HCT116 (cell line): ENCODE data around the gene CAND2. TPM values are rescaled to one million over a fixed set of nuclear protein-coding genes. Genes with fewer than 3 reads are reported as not detected.

ENCODE experiments used
- ATAC-seq: fragments of 200-7000 bp; cut with Tn5 transposase; 2 replicates; pipeline ENCODE4 v1.9.1; 2020; ENCODE audit warnings: mild to moderate bottlenecking, moderate library complexity
- BruUV-seq: library from RNA; stranded (reverse); fragments of 400-500 nt; replicated peaks from 2 replicates; lab custom pipeline; 2021; lab: Mats Ljungman, UMichigan
- CTCF ChIA-PET: fragments of 300-600 bp; sonication (Branson Sonifier 250); formaldehyde crosslinking; loops from one replicate; lab custom pipeline; 2021; ENCODE audit warnings: antibody characterized with exemption; lab: Charles Lee
- POLR2A ChIA-PET: fragments of 300-600, 350-600 bp; sonication (Branson Sonifier 250); formaldehyde crosslinking; loops from one replicate; lab custom pipeline; 2021; ENCODE audit warnings: antibody characterized with exemption; lab: Charles Lee
- RAD21 ChIA-PET, 2 experiments: fragments of 300-600 bp; sonication (Branson Sonifier 250); formaldehyde crosslinking; loops; one replicate each; lab custom pipeline; 2023; ENCODE audit warnings: low total read pairs in 2 of 2; ENCODE audit not compliant: uncharacterized antibody in 2 of 2, unreplicated experiment in 2 of 2, low non-redundant PET in 1 of 2; lab: Charles Lee
- DNase-seq: peaks from one replicate; pipeline ENCODE4 v3.0.0-alpha.2; 2010; ENCODE audit warnings: low read depth, low spot score
- H2AFZ ChIP-seq: fragments of 200-600 bp; shearing (Covaris generic), sonication (generic); 2 replicates; pipeline ENCODE4 v1.6.1; 2017; ENCODE audit warnings: low read depth, mixed run types, mixed read lengths, antibody characterized with exemption, low read length; ENCODE audit not compliant: poor library complexity, severe bottlenecking
- H3K27ac ChIP-seq: 2 replicates; pipeline ENCODE4 v1.5.1; 2012; ENCODE audit warnings: low read depth, low read length
- H3K27me3 ChIP-seq: fragments of 200-600 bp; sonication (generic); 2 replicates; pipeline ENCODE4 v1.6.1; 2016; ENCODE audit warnings: mixed run types, low read length, mixed read lengths; ENCODE audit not compliant: insufficient read depth
- H3K36me3 ChIP-seq, 2 experiments: fragments of 200-500 bp in 1 of 2; fragments of 200-600 bp in 1 of 2; sonication (Bioruptor generic) in 1 of 2; sonication (generic) in 1 of 2; 2 replicates each; pipeline versions ENCODE4 v1.5.1 to v1.6.1; 2014 to 2016; ENCODE audit warnings: low read length in 2 of 2, inconsistent platforms in 1 of 2, mixed read lengths in 1 of 2, mixed run types in 1 of 2; ENCODE audit not compliant: insufficient read depth in 2 of 2, control insufficient read depth in 1 of 2
- H3K4me1 ChIP-seq, 2 experiments: fragments of 200-600 bp in 1 of 2; sonication (generic) in 1 of 2; 2 replicates each; pipeline versions ENCODE4 v1.5.1 to v1.6.1; 2012 to 2017; ENCODE audit warnings: low read length in 2 of 2, inconsistent platforms in 1 of 2, mild to moderate bottlenecking in 1 of 2, mixed read lengths in 1 of 2, mixed run types in 1 of 2, moderate library complexity in 1 of 2; ENCODE audit not compliant: insufficient read depth in 2 of 2, control insufficient read depth in 1 of 2
- H3K4me2 ChIP-seq: fragments of 200-600 bp; sonication (generic); 2 replicates; pipeline ENCODE4 v1.6.1; 2017; ENCODE audit warnings: mixed run types, low read length, mixed read lengths
- H3K4me3 ChIP-seq, 2 experiments: fragments of 200-600 bp in 1 of 2; sonication (generic) in 1 of 2; replicated peaks in 1 of 2; 2 replicates each; pipeline ENCODE4 v1.5.1; 2011 to 2016; ENCODE audit warnings: low read length in 2 of 2, control low read depth in 1 of 2, low read depth in 1 of 2, mild to moderate bottlenecking in 1 of 2, mixed read lengths in 1 of 2, mixed run types in 1 of 2
- H3K79me2 ChIP-seq: fragments of 200-600 bp; sonication (generic); 2 replicates; pipeline ENCODE4 v1.6.1; 2017; ENCODE audit warnings: mild to moderate bottlenecking, mixed run types, low read length, moderate library complexity, mixed read lengths; ENCODE audit not compliant: insufficient read depth
- H3K9ac ChIP-seq: fragments of 200-600 bp; sonication (generic); 2 replicates; pipeline ENCODE4 v1.6.1; 2016; ENCODE audit warnings: low read length, mixed read lengths
- H3K9me2 ChIP-seq: fragments of 200-600 bp; sonication (generic), shearing (Covaris generic); 2 replicates; pipeline ENCODE4 v1.6.1; 2017; ENCODE audit warnings: mixed run types, mild to moderate bottlenecking, moderate library complexity; ENCODE audit not compliant: insufficient read depth
- H3K9me3 ChIP-seq, 2 experiments: fragments of 200-500 bp in 1 of 2; fragments of 200-600 bp in 1 of 2; sonication (Bioruptor generic) in 1 of 2; sonication (generic) in 1 of 2; 2 replicates each; pipeline ENCODE4 v1.6.1; 2014 to 2017; ENCODE audit warnings: low read length in 2 of 2, mixed read lengths in 2 of 2, inconsistent platforms in 1 of 2, low read depth in 1 of 2, mild to moderate bottlenecking in 1 of 2, mixed run types in 1 of 2, moderate library complexity in 1 of 2; ENCODE audit not compliant: control insufficient read depth in 1 of 2, insufficient read depth in 1 of 2
- H4K20me1 ChIP-seq: fragments of 200-600 bp; sonication (generic), shearing (Covaris generic); 2 replicates; pipeline ENCODE4 v1.6.1; 2017; ENCODE audit warnings: mixed run types, mild to moderate bottlenecking, moderate library complexity; ENCODE audit not compliant: insufficient read depth
- EZH2 ChIP-seq: fragments of 200-600 bp; sonication (generic); IDR thresholded peaks from 2 replicates; pipeline ENCODE4 v1.6.1; 2017; ENCODE audit warnings: antibody characterized with exemption, mixed run types
- FOSL1 ChIP-seq: IDR thresholded peaks from 2 replicates; pipeline ENCODE4 v1.6.1; 2012; ENCODE audit warnings: low read depth
- REST ChIP-seq: IDR thresholded peaks from 2 replicates; pipeline ENCODE4 v1.6.1; 2012; ENCODE audit warnings: low read depth
- intact Hi-C: fragments of 100-400 bp; cut with micrococcal nuclease; formaldehyde crosslinking; loops from 2 replicates; pipeline ENCODE4 v1.10.0; 2022
- total RNA-seq: library from RNA; stranded (reverse); gene quantifications from one replicate; pipeline ENCODE4 v1.2.1, GENCODE V29; 2021; ENCODE audit not compliant: unreplicated experiment

The CAND2 gene
- total RNA-seq, 1 experiment from 2014 or later: not detected

GRCh38 chr3:12818273-12818672 is 21.8 kb downstream of the CAND2 start (continued):
- no peak for TF ChIP-seq REST

- DNase-seq: no peak
- no peak for ATAC-seq
- no peak overlapping the region for H3K4me2 ChIP-seq
- POLR2A ChIA-PET: no interaction called here
- H3K4me1 ChIP-seq: no peaks in the 10 kb centered on the region
- BruUV-seq: no TSS peak
- no peak overlapping the region for H3K27ac ChIP-seq
- TF ChIP-seq FOSL1 (no peak), EZH2 (no peak), REST (no peak)
- TF ChIP-seq, all 23 proteins: peak for 0
- H3K9me3 ChIP-seq: no peaks in the 10 kb centered on the region
- H3K79me2 ChIP-seq: no peaks in the 10 kb centered on the region
- H3K27me3 ChIP-seq: no peaks in the 10 kb centered on the region
- H3K9me2 ChIP-seq: no peaks in the 10 kb centered on the region
- intact Hi-C loops: no loop called here
- ChIA-PET CTCF (interaction anchor here (1.9 kb wide), 1 partner anchor 8 kb away, joined by 6 read pairs; no protein-coding TSS in a partner anchor), RAD21 (no interaction called here)
- no peaks in the 10 kb centered on the region for H3K36me3 ChIP-seq
- H3K9ac ChIP-seq: no peak overlapping the region
- no peak overlapping the region for H3K4me3 ChIP-seq
- no peak overlapping the region for H2AFZ ChIP-seq
- no peaks in the 10 kb centered on the region for H4K20me1 ChIP-seq
Measured at GRCh38 chr3:12818773-12819172, 22.3 kb downstream of the CAND2 start.
